Type B pancreatic cell (in vitro differentiated cells): ENCODE results near the gene EFCAB11. TPM values are rescaled to one million over a fixed set of nuclear protein-coding genes. Genes with fewer than 3 reads are reported as not detected.

Source experiments
- DNase-seq: peaks from one replicate; pipeline ENCODE4 v3.0.0; 2021; ENCODE audit warnings: mixed read lengths; ENCODE audit not compliant: unreplicated experiment; ENCODE audit errors: extremely low spot score
- H3K27ac Mint-ChIP-seq: 2 replicates; pipeline ENCODE4 v1.8.0; 2021; ENCODE audit warnings: mild to moderate bottlenecking, mixed read lengths
- H3K27me3 Mint-ChIP-seq: 2 replicates; pipeline ENCODE4 v1.8.0; 2021; ENCODE audit warnings: mixed read lengths
- H3K36me3 Mint-ChIP-seq: 2 replicates; pipeline ENCODE4 v1.8.0; 2021; ENCODE audit warnings: mixed read lengths
- H3K4me1 Mint-ChIP-seq: one replicate; pipeline ENCODE4 v1.8.0; 2021; ENCODE audit warnings: mixed read lengths; ENCODE audit not compliant: unreplicated experiment
- H3K4me3 Mint-ChIP-seq: 2 replicates; pipeline ENCODE4 v1.8.0; 2021; ENCODE audit warnings: mild to moderate bottlenecking, mixed read lengths
- H3K9me3 Mint-ChIP-seq: 2 replicates; pipeline ENCODE4 v1.8.0; 2021; ENCODE audit warnings: mixed read lengths
- CTCF ChIP-seq: fragments of 200-600 bp; sonication (generic); conservative IDR thresholded peaks from 2 replicates; pipeline ENCODE4 v1.5.0; 2021; ENCODE audit warnings: antibody characterized with exemption, mild to moderate bottlenecking
- long read RNA-seq: library from polyadenylated mRNA; unstranded; transcript quantifications from one replicate; pipeline ENCODE4 v2.0.0, GENCODE V29; 2020
- total RNA-seq: library from RNA; stranded (reverse); gene quantifications from 2 replicates; pipeline ENCODE4 v1.2.1, GENCODE V29; 2021; ENCODE audit warnings: low replicate concordance

Gene EFCAB11
- total RNA-seq: 13.7 and 16.0 TPM in 2 replicates
- long read RNA-seq, transcript EFCAB11-201 (6 exons, 3,095 nt): major isoform, 9 of 19 reads
- long read RNA-seq, transcript EFCAB11-202 (6 exons, 1,870 nt): minor isoform, 6 of 19 reads
- long read RNA-seq, partial matches to known transcripts: 0 of 19 reads
- long read RNA-seq, other reads (novel, unspliced or antisense): 3 of 19 reads

GRCh38 chr14:89954070-89955021, at the start of gene EFCAB11:
Gene EFCAB11, minus strand, starts transcription at chr14:89954730. Its CDS starts 70 bp downstream, at chr14:89954660.
- Mint-ChIP-seq H3K4me1 (peaks cover 18% of the 10 kb centered on the region), H3K9me3 (no peaks in the 10 kb centered on the region), H3K36me3 (peaks cover 6% of the 10 kb centered on the region), H3K27ac (peak within 1 kb of the TSS; percentile 88), H3K27me3 (no peaks in the 10 kb centered on the region), H3K4me3 (peak within 1 kb of the TSS; percentile 97)
- peak; percentile 56 for TF ChIP-seq CTCF
- DNase-seq: peak; percentile 95

GRCh38 chr14:90003526-90004307, 49.2 kb upstream of the EFCAB11 start:
- Mint-ChIP-seq H3K9me3 (no peaks in the 10 kb centered on the region), H3K4me3 (no peak overlapping the region), H3K27ac (no peak overlapping the region), H3K4me1 (no peaks in the 10 kb centered on the region), H3K27me3 (no peaks in the 10 kb centered on the region), H3K36me3 (peaks cover 29% of the 10 kb centered on the region)
- no peak for DNase-seq
- no peak for TF ChIP-seq CTCF

- no peak for DNase-seq
- no peaks in the 10 kb centered on the region for H3K4me1 Mint-ChIP-seq
- H3K4me3 Mint-ChIP-seq: no peak overlapping the region
- peaks cover 39% of the 10 kb centered on the region for H3K36me3 Mint-ChIP-seq
- H3K27ac Mint-ChIP-seq: no peak overlapping the region
- TF ChIP-seq CTCF: no peak
- H3K27me3 Mint-ChIP-seq: no peaks in the 10 kb centered on the region
- H3K9me3 Mint-ChIP-seq: no peaks in the 10 kb centered on the region
These were observed 46.4 kb upstream of the EFCAB11 start for GRCh38 chr14:90000935-90001334.

GRCh38 chr14:89996963-89997362, 42.4 kb upstream of the EFCAB11 start:
- DNase-seq: no peak
- Mint-ChIP-seq H3K36me3 (peaks cover 45% of the 10 kb centered on the region), H3K4me3 (no peak overlapping the region), H3K27ac (no peak overlapping the region), H3K27me3 (no peaks in the 10 kb centered on the region), H3K9me3 (no peaks in the 10 kb centered on the region), H3K4me1 (no peaks in the 10 kb centered on the region)
- no peak for TF ChIP-seq CTCF

GRCh38 chr14:89992273-89992672, 37.7 kb upstream of the EFCAB11 start:
- Mint-ChIP-seq H3K36me3 (peaks cover 37% of the 10 kb centered on the region), H3K27ac (no peak overlapping the region), H3K9me3 (no peaks in the 10 kb centered on the region), H3K4me3 (no peak overlapping the region), H3K4me1 (no peaks in the 10 kb centered on the region), H3K27me3 (no peaks in the 10 kb centered on the region)
- TF ChIP-seq CTCF: no peak
- DNase-seq: no peak
